T-helper 9 cell (primary cell): ENCODE data around the gene FAM20C.

Experiments used
- DNase-seq: peaks from one replicate; pipeline ENCODE4 v3.0.0-alpha.2; 2020

FAM20C gene

GRCh38 chr7:159370-160270, 32.8 kb upstream of the FAM20C start:
- DNase-seq = no peak

- DNase-seq = no peak
Measured at GRCh38 chr7:160958-161725, 31.2 kb upstream of the FAM20C start.

DNA sequence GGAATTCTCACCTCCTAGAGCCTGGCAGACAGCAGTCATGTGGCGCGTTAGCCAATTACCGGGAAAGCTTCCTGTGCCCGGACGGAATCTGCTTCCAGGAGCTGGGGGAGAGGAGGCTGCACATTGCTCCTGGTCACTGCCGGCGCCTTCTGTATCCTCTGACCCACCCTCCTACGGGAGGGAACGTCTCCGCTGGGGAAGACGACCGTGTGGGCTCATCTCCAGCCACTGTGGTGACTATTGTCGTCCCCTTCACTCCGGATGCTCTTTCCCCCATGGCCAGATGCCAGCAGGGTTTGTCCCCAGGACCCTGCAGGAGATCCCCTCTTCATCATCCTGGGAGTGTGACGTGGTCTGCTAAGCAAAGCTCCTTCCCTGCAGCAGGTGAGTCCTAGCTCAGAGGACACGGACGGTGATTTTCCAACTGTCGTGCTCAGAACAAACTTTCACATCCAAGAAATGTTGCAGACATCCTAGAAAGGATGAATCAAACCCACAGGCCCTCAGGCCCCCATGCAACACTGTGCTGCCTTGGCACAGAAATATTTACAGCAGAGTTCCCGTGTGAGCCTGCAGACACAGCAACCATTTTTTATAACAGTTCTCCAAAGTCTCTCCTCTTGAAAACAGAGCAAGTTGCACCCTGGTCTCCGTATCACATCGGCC, 29.6 kb upstream of the FAM20C start:
- no peak for DNase-seq

DNA sequence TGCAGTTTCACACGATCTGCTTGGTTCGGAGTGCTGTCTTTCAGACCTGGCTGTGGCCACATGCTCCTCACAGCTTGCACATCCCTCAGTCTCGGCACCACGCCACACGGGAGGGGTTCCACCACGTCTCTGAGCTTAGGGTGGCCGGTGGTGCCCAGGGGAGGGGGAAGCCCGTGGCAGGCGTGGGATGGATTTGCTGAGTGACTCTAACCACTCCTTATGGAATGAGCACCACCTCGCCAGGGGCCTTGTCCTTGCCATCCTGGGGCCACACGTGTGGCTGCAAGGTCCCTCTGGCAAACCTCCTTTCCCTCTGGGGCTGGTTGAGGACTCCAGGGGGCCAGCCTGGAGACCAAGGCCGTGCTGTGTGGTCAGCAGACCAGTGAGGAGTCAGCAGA, 29.1 kb upstream of the FAM20C start:
- no peak for DNase-seq

DNA sequence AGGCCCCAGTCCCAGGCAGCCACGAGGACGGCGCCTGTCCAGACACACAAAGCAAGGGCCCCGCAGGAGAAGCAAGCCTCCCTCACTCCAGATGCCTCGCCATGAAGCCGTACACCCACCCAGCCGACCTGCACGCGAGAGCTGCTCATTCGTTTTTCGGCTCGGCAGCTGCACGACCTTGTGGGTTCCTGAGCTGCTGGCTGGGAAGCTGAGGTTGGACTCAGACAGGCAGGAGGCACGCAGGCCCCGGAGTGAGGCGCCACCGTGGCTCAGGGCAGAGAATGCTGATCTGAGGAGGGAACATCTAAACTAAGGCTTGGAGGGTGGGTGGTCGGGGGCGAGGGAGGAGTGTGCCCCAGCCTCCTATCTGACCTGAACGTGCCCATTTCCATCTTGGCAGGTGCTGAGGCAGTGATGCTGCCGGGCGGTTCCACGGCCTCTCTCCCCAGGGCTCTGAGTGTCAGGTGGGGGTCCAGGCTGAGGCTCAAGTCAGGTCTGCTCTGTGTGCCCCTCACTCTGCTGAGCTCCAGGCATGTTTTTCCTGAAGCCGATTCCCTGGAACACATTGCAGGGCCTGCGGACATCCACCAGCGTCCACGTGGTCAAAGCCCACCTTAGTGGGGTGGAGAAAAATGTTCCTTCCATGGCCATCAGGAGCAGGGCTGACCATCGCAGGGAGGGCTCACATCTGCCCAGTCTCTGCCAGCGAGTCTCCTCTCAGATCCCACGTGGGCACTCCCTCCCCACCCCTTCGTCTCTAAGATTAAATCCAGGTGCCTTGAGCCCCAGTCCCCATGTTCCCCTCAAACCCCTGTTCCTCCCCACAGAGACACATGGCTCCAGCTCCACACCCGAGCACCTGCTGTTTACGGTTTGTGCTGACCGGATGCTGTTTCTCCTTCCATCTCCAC, 28.1 kb upstream of the FAM20C start:
- DNase-seq = no peak

DNA sequence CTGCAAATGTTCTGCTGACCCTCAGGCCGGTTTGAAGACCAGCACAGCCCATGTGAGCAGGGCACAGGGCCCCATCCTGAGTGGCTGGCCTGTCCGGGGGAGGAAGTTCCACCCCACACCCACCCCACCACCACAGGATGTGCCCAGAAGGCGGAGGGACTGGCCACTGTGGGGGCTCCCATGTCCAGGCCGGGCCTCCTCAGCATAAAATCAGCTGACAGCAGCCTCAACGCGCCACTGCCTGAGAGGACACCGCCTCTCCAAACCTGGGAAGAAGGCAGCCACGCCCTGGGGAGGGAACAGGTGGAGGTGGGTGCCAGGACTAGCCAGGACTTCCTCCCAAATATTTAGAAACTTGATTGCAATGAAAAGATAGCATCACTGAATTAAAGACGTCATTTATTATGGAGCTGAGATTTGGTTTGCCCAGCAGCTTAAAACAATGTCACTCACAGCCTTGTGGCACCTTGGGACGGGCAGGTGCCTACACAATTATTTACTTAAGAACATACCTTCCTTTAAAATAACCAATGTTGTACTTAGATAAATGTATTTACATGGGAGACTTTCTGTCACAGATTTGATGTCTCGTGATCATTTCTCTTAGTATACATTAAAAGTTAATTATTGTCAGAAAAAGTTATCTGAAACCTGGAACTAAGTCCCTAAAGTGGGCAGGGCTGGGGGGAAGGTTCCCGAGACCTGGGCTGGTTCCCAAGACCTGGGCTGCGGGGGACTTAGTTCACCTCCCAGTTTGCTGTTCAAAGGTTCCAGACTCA, 27.3 kb upstream of the FAM20C start:
- DNase-seq = no peak

DNA sequence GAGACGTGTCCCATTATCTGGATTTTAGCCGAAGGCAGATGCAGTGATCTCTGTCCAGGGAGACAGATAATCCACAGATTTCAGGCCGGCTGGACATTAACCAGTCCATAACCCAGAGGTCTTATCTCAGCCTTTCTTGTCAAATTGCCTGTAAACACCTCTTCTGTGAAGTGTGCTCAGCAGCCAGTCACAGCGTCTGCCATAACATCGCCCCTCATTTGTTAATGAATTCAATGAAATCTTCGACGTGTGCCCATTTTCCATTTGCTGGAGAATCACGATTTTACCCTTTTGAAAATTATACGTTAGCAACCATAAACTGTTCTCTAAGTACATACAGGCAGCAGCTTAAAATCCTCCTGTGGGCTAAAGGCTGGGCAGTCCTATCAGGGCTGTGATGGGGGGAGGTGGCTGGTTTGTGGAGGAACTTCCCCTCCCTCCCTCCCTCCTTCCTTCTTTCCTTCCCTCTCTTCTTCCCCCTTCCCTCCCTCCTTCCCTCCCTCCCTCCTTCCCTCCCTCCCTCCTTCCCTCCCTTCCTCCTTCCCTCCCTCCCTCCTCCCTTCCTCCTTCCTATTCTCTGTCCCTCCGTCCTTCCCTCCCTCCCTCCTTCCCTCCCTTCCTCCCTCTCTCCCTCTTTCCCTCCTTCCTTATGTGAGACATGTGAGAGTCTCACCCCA, 26.6 kb upstream of the FAM20C start:
- no peak for DNase-seq

DNA sequence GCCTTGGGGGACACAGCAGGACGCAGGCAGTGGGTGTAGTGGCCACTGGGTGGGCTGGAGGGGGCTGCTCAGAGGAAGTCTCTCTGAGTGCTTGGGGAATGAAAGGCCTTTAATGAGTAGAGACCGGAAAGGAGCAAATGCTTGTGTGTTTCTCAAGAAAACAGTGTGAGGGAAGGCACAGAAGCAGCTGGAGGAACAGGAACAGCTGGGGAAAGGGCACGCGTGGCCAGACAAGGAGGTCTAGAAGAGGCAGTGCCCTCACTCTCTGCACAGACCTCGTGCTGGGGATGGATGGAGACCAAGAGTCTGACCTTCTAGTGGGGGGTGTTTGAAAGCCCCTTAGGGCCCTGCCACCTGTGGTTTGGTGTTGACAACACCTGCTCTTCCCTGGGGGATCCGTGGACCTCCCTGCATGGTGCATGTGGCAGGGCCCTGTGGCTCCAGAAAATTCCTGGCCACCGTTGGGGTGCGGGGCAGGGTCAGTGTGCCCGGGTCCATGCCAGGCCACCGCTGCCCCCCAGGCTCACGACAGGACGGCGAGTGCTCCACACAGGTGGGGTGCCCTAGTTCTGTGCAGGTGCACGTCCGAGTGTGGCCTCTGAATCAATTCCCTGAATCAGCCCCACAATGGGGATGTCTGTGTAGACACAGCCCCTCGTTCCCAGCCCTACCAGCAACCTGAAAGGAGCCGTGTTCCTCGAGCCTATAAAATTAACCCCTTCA, 25.9 kb upstream of the FAM20C start:
- DNase-seq = no peak

DNA sequence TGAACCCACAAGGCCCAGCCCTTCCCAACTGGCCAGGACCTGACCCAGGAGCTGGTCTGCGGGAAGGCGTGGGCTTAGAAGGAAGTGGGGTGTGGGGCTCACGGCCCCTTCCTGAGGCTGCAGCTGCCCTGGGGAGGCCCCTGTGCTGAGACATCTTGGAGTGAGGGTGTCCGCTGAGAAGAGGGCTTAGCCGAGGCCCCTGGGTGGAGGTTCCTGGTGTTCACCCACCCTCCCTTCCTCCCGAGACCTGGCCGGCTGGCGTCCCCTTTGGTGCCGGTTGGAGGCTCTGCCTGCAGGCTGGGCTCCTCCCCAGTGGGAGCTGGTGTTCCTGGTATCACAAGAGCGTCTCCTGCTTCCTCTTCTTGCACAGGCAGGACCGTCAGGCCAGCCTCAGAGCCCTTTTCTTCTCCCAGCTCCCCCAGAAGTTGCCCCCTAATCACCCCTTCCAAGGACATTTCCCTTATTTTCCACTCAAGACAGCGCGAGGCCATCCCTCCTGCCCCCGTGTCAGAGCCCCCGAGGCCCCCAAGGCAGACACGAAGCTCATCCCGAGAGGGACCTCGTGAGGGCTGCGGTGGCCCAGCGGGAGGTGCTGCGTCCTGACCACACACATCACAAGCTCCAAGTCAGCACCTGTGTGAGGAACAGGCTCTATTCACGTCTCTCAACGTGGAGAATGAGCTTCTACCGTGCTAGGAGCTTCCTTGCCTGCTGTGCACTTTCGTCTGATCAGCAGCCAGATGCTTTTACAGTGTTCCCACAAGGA, 25.1 kb upstream of the FAM20C start:
- no peak for DNase-seq

- no peak for DNase-seq
Measured at GRCh38 chr7:167976-168791, 24.2 kb upstream of the FAM20C start.

DNA sequence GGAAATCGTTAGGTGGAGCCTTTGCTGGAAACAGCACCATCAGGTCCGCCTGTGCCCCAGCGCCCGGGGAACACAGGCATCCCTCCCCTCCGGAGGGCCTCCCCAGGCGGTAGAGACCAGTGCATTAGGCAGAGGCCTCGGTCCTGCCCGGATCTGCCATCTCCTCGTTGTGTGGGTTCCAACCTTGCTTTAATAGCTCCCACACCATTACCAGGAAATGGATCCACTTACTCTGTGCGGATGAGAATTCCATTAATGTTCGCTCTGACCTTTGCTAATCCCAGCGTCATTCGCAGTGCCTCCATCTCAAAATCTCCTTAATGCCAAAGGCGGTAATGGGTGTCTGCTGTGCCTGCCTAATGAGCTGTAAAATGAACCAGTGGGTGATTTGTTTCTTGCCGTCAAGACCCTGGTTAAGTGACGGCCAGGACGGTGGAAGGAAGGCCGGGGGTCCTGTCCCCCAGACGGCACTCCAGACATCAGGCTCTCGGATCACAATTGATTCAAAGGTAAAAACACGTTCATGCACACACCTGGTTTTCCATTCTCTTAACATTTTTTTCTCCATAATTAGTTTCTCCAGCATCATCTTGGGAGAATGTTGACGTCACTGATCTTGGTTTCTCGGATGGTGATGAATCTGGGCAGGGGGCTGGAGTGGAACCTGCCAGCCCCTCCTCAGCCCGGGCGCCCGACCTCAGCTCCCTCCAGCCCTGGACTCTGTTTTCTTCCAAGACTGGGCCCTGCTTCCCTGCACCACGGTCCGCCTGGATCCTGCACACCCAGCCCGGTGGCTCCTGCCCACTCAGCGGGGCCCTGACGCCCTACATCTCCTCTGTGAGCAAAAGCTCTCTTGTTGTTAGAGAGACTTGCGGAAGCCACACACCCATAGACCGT, 22.8 kb upstream of the FAM20C start:
- no peak for DNase-seq

DNA sequence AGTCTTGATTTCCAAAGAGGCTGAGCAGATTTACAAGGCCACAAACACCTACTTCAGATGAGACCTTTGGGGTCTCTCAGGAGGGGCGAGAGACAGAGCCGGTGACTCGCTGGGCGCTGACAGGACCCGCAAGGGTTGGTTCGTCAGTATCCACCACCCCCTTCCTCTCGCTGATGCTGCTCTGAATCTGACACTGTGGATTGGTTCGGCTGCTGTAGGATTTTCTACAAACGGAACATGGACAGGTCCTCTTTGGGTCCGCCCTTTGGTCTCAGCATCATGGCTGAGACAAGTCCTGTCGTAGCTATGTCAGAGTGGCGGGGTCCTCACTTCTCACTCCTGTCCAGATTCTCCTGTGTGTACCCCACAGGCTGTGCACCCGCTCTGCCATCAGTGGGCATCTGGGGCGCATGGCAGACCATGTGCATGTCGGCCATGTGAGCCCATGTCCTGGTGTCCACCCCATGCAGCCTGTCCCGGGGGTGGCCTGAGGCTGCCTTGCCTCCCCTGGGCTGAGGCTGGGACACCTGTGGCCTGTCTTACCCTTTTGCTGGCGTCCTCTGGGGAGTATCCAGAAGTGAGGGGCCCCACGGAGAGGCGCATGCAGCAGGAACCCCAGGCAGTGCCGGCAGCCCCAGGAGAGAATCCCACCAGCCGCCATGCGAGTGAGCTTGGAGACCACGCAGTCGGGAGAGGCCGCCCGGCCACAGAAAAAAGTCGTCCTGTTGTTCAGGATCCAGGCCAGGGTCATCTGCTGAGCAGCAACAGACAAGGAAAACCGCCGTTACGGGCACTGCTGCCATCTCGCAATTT, 21.6 kb upstream of the FAM20C start:
- no peak for DNase-seq

GRCh38 chr7:171364-171904, 20.9 kb upstream of the FAM20C start:
- DNase-seq = no peak

- DNase-seq = no peak
Measured at GRCh38 chr7:171912-172515, 20.4 kb upstream of the FAM20C start.

DNA sequence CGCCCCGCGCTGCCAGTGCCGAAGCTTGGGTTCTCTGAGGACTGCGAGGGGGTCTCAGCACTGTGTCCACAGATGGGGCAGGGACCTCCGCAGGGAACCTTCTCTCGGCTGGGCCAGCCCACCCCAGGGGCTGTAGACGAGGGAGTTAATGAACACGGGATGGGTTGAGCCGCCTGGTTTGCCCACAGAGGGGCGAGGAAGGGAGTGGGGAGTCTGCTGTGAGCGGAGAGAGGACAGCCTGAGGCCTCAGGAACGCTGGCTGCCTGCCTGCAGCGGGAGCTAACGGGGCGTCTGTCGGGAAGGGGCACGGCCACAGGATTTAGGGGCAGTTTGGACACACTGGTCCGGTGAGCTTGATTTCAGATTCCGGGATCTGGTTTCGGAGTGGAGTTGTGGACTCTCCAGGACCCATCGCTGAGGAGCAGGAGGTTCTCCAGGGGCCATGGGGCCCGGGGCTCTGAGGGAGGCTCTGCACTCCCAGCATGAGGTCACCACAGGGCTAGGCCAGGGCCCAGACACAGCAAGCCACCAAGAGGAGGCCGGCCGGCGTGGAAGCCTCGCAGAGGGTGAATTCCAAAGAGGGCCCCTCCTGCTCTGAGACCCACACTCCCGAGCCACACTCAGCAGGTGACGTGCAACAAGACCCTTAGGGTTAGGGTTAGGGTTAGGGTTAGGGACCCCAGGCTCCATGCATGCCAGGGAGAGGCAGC, 19.0 kb upstream of the FAM20C start:
- no peak for DNase-seq
